ENCODE data around the gene HSDL1. TPM values are rescaled to one million over a fixed set of nuclear protein-coding genes. Genes with fewer than 3 reads are reported as not detected.

The HSDL1 gene
- total and polyA plus RNA-seq, 2 of the 4 experiments (the other 2 are of a cell fraction) = 11.6 to 18.3 TPM

GRCh38 chr16:84156342-84156784 lies 11.4 kb upstream of the HSDL1 start:
- H3K79me1 ChIP-seq (ENCODE audit: low read depth in 1 of 2, low read length in 2 of 2) = no peaks in the 10 kb centered on the region
- no peak overlapping the region for H4K91ac ChIP-seq (ENCODE audit: insufficient read depth, low read depth, low read length)
- H3K14ac ChIP-seq (replicated peaks; ENCODE audit: low read depth, low read length) = no peak overlapping the region
- H3K18ac ChIP-seq (ENCODE audit: low read depth, low read length) = no peak overlapping the region
- intact Hi-C loops (cut with micrococcal nuclease) (no loop called here), dilution Hi-C loops (cut with HindIII; ENCODE audit: low sequenced_read_pairs, unreplicated experiment) (no loop called here), in situ Hi-C loops (cut with MboI; ENCODE audit: low sequenced_read_pairs) (no loop called here)
- no TSS peak for BruUV-seq (replicated peaks)
- H3K9me1 ChIP-seq (ENCODE audit: insufficient read depth, low read length) = no peaks in the 10 kb centered on the region
- ATAC-seq (ENCODE audit: low read depth) = peak; percentile 29; the same call in 1 of the 2 replicates
- H3K27ac ChIP-seq (ENCODE audit: insufficient read depth, low read length) = no peak overlapping the region
- H4K20me1 ChIP-seq (ENCODE audit: insufficient read depth, low read length) = no peaks in the 10 kb centered on the region
- ChIA-PET POLR2A (ENCODE audit: unreplicated experiment) (no interaction called here), CTCF (interaction anchor here (0.7 to 1.0 kb wide), 2 partner anchors 13 to 14 kb away, joined by 3 to 4 read pairs; no protein-coding TSS in a partner anchor)
- H2AK5ac ChIP-seq (ENCODE audit: low read depth, low read length) = no peak overlapping the region
- no peak overlapping the region for H3K4me3 ChIP-seq (ENCODE audit: insufficient read depth, low read depth, low read length)
- H2BK5ac ChIP-seq (ENCODE audit: low read depth, low read length, poor library complexity, severe bottlenecking) = no peak overlapping the region
- H4K5ac ChIP-seq (ENCODE audit: low read depth, low read length) = no peak overlapping the region
- H3K56ac ChIP-seq (ENCODE audit: extremely low read depth, insufficient read depth, low read length) = no peak overlapping the region
- no peak overlapping the region for H4K8ac ChIP-seq (ENCODE audit: low read depth in 2 of 2, low read length in 2 of 2)
- no peak overlapping the region for H2AFZ ChIP-seq (replicated peaks; ENCODE audit: low read length, poor library complexity)
- peaks cover 2% of the 10 kb centered on the region; the same call in 1 of the 2 replicates for H3K9me3 ChIP-seq (ENCODE audit: control insufficient read depth, insufficient read depth, low read length)
- 80% methylated on average over 1 of the region's 5 CpGs; no CpG with 5 or more reads in 1 of the 2 experiments for WGBS, 2 experiments (ENCODE audit: extremely low coverage in 2 of 2, insufficient read length in 1 of 2)
- no peaks in the 10 kb centered on the region for H3K4me1 ChIP-seq (ENCODE audit: control insufficient read depth, insufficient read depth, low read length)
- TF ChIP-seq SMC3 (IDR thresholded peaks at IDR 0.05; ENCODE audit: low read depth, low read length) (no peak), USF2 (IDR thresholded peaks at IDR 0.05; ENCODE audit: low read depth, low read length) (no peak), BHLHE40 (IDR thresholded peaks at IDR 0.05; ENCODE audit: low read depth, low read length) (no peak), POLR2A (IDR thresholded peaks at IDR 0.05; ENCODE audit: low read depth, low read length) (no peak), MAZ (IDR thresholded peaks at IDR 0.05; ENCODE audit: borderline replicate concordance, low read depth, low read length) (no peak), RCOR1 (IDR thresholded peaks at IDR 0.05; ENCODE audit: insufficient replicate concordance, low read length) (no peak), RAD21 (IDR thresholded peaks at IDR 0.05; ENCODE audit: low read length) (no peak), FOS (IDR thresholded peaks at IDR 0.05; ENCODE audit: low read depth, low read length) (0 out of 2 replicates have a peak, but pooled peaks have one; percentile 15), CTCF (conservative IDR thresholded peaks at IDR 0.05; ENCODE audit: low read depth, low read length) (0 out of 2 replicates have a peak, but pooled peaks have one; percentile 14), CHD1 (IDR thresholded peaks at IDR 0.05; ENCODE audit: low read depth, low read length) (no peak)
- no peak overlapping the region for H2AK9ac ChIP-seq (replicated peaks; ENCODE audit: low read depth, low read length, poor library complexity)
- H2BK20ac ChIP-seq (ENCODE audit: low read depth, low read length) = no peak overlapping the region
- no peak overlapping the region for H3K4ac ChIP-seq (ENCODE audit: low read depth, low read length)
- H3K4me2 ChIP-seq (ENCODE audit: low read depth, low read length) = no peak overlapping the region
- no peak overlapping the region for H3K23ac ChIP-seq (ENCODE audit: low read depth, low read length)
- DNase-seq = no peak
- H2BK120ac ChIP-seq (ENCODE audit: low read depth, low read length) = no peak overlapping the region
- H2BK15ac ChIP-seq (ENCODE audit: low read depth, low read length) = no peak overlapping the region
- H3K9ac ChIP-seq (ENCODE audit: low read depth, low read length) = no peak overlapping the region
- H3K27me3 ChIP-seq (ENCODE audit: control insufficient read depth, insufficient read depth, low read length) = peaks cover 31% of the 10 kb centered on the region
- H3K36me3 ChIP-seq (ENCODE audit: control insufficient read depth, insufficient read depth, low read length) = no peaks in the 10 kb centered on the region
